Glomerular visceral epithelial cell (primary cell): ENCODE results near the gene SRPK1.

Experiments
- DNase-seq: peaks from one replicate; pipeline ENCODE4 v3.0.0-alpha.2; 2016; ENCODE audit errors: extremely low spot score

The SRPK1 gene

GRCh38 chr6:35817515-35817914 lies 103.4 kb downstream of the SRPK1 start:
- no peak for DNase-seq

- DNase-seq = no peak
Observed at GRCh38 chr6:35811699-35811995, 109.3 kb downstream of the SRPK1 start.

- peak; percentile 83 for DNase-seq
Observed at GRCh38 chr6:35810971-35811698, 109.8 kb downstream of the SRPK1 start.

DNA sequence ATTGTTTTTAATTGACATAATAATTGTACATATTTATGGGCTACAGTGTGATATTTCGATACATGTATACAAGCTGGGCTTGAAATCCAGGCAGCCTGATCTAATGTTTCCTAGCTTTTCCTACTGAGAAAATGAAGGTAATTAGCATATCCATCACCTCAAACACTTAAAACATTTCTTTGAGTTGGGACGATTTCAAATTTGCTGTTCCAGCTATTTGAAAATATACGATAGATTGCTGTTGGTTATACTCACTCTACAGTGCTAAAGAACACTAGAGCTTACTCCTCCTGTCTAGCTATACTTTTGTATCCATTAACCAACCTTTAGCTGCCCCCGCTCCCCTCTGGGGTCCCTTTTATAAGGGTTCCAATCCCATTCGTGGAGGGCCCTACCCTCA lies 111.1 kb downstream of the SRPK1 start:
- no peak for DNase-seq

- DNase-seq = no peak
Observed at GRCh38 chr6:35808688-35809087, 112.2 kb downstream of the SRPK1 start.

- peak; percentile 44 for DNase-seq
Observed at GRCh38 chr6:35804996-35805736, 115.7 kb downstream of the SRPK1 start, which contains the start of gene LHFPL5. TSS of gene LHFPL5 (plus strand) at chr6:35805352. CDS start at chr6:35805671, 319 bp downstream.

- DNase-seq = no peak
Observed at GRCh38 chr6:35801148-35801547, 119.8 kb downstream of the SRPK1 start.

GRCh38 chr6:35798706-35799105 lies 122.2 kb downstream of the SRPK1 start:
- no peak for DNase-seq

- DNase-seq = no peak
Observed at GRCh38 chr6:35797837-35798526, 122.9 kb downstream of the SRPK1 start.

DNA sequence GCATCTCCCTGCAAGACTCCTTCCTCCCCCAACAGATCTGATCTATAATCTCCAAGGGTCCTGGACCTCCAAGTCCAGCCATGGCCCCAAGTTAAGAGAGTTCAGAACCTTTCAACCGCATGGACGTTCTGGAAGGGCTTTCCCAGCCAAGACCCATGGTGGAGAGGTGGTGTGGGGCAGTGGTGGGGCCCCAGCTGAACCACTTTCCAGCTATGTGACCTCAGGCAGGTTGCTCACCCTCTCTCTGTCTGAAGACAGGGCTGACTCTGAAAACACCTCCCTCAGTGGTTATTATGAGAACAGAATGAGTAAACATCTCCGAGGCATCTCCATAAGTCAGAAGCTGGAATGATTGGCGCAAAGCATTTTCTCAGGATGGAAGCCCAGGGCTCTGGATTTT lies 124.7 kb downstream of the SRPK1 start:
- DNase-seq = no peak

DNA sequence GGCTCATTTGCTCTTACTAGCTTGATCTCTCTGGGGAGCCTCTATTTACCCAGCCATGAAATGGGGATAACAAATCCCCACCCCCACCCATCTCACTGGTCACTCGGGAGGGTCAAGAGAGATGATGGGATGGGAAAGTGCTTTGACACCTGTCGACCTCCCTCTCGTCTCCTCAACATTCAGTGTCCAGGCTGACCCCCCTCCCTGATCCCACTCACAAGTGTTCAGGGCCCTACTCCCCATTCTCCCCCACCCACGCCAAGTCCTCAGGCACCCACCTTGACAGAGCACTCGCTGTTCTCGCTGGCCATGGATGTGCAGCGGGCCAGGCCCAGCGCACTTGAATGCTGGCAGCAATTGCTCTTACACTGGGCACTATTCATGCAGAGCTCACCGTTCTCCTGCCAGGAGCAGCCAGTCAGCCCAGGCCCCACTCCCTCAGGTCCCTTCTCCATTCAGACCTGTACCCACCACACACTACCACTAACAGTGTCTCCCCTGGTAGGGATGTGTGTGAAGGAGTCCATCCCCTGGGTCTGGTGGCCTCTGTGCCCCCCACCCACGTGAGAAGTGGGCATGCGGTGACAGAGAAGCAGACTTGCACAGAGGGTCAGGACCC lies 125.3 kb downstream of the SRPK1 start:
- no peak for DNase-seq

GRCh38 chr6:35794536-35795452 lies 126.1 kb downstream of the SRPK1 start:
- no peak for DNase-seq

DNA sequence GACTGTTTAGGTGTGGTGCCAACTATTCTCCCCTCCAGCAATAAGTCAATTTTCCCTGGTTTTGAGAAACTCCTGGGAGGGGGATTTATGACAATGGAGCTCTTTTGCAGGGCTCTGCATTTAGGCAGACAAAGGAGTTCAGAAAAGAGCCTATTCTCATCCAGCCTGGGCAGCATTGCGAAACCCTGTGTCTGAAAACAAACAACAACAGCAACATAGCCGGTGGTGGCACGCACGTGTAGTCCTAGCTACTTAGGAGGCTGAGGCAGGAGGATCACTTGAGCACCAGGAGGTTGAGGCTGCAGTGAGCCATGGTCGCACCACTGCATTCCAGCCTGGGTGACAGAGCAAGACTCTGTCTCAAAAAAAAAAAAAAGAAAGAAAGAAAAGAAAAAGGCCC lies 130.2 kb downstream of the SRPK1 start:
- no peak for DNase-seq

- DNase-seq = no peak
Observed at GRCh38 chr6:35788423-35788982, 132.4 kb downstream of the SRPK1 start.

GRCh38 chr6:35787266-35788218 lies 133.4 kb downstream of the SRPK1 start:
- no peak for DNase-seq

DNA sequence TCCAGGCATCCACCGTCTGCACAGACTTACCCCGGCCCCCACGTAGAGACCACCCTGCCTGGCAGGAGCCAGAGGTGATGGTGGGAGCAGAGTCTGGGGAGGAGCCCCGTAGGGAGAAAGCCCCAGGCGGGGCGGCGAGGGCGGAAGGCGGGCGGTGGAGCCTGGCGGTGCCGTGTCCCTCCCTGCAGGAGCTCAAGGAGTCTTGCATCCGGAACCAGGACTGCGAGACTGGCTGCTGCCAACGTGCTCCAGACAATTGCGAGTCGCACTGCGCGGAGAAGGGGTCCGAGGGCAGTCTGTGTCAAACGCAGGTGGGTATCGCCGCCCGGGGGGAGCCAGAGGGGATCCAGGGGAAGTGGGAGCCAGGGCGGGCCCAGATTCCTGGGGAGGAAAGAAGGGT lies 134.1 kb downstream of the SRPK1 start:
- DNase-seq = no peak

DNA sequence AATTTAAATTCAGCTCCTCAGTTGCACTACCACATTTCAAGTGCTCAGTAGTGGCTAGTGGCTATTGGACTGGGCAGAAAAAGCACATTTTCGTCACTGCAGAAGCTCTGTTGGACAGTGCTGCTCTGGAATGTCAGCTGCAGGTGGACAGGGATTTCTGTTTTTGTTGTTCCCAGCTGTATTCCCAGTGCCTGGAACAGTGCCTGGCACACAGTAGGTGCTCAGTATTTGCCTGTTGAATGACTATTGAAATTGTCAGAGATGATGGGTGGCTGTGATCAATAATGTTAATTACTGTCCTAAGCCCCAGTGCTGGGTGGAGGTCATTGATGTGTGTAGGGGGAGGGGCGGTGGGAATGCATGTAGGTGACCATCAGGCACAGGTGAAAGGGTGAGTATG lies 134.6 kb downstream of the SRPK1 start:
- no peak for DNase-seq

- DNase-seq = no peak
Observed at GRCh38 chr6:35784200-35784599, 136.7 kb downstream of the SRPK1 start.
